GM12872 (cell line): ENCODE results near the gene CAMK2N1.

Experiments
- TF ChIP-seq, protein P1 (sequence below): IDR thresholded peaks from 3 replicates; pipeline ENCODE4 v1.5.1; 2011; ENCODE audit warnings: low read depth, mild to moderate bottlenecking, low read length, moderate library complexity; ENCODE audit not compliant: insufficient read depth

The CAMK2N1 gene

DNA sequence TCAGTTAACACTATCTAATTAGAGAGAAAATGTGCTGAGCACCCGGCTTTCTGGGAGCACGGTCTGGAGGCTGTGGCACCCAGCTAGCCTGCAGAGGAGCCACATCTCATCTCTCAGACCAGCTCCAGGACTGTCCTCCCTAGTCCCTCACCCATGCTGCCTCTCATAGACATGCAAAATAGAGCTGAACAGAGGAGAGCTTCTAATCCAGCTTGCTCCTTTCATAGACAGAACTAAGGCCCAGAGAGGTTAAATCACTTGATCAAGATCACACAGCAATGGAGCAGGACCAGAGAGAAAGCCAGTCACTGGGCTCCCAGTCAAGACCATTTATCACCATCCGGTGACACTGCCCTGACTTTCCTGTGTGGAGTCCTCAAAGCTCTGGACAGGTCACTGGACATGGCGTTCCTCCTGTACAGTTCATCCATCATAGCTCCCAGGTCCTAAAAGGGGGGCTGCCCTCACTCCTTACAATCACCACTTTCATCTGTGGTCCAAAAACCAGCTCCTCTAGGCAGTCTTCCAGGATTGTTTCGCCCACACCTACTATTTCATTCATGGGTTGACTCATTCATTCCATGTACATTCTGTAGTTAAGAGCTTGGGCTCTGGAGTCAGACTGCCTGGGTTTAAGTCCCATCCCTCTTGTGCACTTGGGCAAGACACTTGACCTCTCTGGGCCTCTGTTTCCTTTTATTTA lies 8.8 kb upstream of the CAMK2N1 start:
- TF ChIP-seq, protein P1, sequence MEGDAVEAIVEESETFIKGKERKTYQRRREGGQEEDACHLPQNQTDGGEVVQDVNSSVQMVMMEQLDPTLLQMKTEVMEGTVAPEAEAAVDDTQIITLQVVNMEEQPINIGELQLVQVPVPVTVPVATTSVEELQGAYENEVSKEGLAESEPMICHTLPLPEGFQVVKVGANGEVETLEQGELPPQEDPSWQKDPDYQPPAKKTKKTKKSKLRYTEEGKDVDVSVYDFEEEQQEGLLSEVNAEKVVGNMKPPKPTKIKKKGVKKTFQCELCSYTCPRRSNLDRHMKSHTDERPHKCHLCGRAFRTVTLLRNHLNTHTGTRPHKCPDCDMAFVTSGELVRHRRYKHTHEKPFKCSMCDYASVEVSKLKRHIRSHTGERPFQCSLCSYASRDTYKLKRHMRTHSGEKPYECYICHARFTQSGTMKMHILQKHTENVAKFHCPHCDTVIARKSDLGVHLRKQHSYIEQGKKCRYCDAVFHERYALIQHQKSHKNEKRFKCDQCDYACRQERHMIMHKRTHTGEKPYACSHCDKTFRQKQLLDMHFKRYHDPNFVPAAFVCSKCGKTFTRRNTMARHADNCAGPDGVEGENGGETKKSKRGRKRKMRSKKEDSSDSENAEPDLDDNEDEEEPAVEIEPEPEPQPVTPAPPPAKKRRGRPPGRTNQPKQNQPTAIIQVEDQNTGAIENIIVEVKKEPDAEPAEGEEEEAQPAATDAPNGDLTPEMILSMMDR, result no peak

DNA sequence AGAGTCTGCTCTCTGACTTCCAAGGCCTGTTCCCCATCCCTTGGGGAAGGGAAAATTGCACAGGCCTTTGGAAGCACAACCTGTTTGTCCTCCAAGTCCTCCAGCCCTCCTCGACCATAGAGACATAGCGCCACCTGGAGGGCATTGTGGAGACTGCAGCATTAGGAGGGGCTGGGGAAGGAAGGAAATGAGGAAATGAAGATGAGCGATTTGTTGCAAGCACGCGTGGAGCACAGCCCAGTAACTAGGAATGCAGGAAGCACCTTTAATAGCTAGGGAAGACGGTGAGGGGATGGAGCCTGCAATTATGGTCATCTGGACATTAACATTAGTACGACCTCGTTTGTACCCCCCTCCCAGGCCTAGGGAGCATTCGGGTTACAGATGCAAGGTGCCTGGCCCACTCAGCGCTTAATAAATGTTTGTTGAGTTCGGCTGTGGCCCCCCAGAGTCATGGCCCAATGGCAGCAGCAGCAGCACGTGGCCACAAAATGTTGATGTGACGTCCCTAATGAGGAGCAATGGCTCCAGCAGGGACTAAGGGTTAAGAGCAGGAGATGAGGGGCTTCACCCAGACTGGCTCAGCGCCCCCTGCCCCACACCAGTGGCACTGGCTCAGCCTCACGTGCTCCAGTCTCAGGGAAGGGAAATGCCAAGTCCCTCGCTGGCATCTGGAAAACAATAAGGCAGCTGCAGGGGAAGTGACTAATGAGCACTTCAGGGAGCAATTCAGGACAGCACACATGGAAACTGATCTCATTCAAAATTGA lies 8.0 kb upstream of the CAMK2N1 start:
- TF ChIP-seq, protein P1, result peak; percentile 93

DNA sequence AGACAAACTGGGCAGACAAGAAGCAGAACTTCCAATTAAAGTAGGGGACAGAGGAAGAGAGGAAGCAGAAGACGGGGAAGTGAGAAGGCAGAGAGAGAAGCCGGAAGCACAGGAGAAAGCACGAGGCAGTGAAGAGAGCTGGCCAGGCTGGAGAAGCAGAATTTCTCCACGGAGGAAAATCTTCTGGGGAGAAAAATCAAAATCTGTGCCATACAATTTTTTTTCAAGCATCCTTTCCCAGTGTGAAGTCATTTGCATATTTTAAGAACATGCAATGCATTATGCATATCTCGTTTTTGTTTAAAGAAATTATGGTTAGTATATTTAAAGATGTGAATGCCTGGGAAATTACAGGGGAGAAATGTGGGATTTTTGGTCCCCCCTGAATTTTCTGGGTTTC lies 7.3 kb upstream of the CAMK2N1 start:
- TF ChIP-seq, protein P1, result no peak

DNA sequence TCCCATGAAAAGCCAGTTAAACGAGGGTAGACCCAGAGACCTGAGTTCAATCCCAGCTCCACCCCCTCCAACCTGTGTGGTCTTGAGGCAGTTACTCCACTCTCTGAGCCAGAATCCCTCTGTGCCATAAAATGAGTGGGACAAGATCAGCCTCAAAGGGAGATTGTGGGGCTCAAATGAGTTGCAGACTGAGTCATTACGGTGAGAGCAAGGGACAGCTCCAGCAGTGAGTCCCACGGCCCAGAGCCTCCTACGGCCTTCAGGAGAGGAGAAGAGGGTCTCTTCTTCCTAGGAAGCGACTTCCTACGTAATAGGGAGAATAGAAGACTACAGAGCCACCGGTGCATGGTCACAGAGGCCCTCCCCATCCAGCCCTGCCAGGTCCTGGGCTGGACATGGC lies 6.7 kb upstream of the CAMK2N1 start:
- TF ChIP-seq, protein P1, result no peak

DNA sequence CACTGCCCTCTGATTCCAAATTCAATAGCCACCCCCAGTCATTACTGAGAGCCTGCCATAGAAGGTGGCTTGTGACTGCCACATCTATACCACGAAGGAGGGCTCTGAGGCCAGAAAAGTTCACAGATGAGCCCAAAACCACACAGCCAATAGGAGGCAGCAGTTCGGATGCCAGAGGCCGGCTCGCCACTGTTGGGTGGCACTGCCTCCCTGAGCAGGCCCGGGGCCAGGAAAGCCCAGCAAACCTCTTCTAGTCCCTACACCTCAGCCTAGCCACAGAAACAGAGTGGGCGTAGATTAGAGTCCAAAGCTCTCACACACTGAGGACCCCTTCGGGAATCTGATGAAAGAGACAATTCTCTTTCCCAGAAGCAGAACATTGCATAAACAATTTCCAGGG lies 5.9 kb upstream of the CAMK2N1 start:
- TF ChIP-seq, protein P1, result no peak

DNA sequence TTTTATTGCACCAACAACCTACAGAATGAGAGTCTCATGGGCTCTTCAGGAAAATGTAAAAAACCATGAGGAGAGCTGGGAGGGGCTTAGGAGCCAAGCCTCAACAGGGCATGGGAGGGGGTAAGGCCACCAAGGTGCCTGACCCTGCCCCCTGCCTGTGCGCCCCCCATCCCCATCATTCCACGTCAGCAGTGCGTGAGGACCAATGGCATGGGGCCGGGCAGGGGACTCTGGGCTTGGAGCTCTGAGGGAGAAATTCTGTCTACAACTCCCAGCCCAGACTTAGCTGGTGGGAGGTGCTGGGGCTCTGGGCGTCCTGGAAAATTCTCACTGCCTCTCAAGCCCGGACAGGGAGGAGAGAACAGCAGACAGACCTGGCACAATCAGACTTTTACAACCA lies 5.2 kb upstream of the CAMK2N1 start:
- TF ChIP-seq, protein P1, result no peak

DNA sequence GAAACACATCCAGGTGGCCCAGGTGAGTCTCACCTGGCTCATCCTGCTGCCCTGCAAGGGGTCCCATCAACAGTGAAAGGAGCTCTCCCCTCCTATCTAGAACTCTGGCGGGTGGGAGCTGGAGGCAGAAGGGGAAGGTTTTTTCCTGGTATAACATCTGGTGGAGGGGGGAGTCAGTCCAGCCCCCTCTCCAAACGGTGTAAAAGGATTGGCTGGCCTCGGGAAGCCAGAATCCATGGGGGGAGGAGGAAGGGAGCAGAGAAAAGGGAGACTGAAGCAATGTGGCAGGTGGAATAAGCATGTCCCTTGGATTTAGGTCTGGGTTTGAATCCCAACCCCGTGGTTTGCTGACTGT lies 1.2 kb upstream of the CAMK2N1 start:
- TF ChIP-seq, protein P1, result no peak
